A673 (cell line): Measurements from ENCODE around the gene ARFGAP2.
"Not testable (repeated sequence)": the region's sequence is repeated elsewhere in the genome, so short reads cannot be mapped to it uniquely, and the experiment has no call there.

Source experiments
- CTCF ChIP-seq: fragments of 300-800, 200-600 bp; sonication (generic); conservative IDR thresholded peaks from 2 replicates; pipeline ENCODE4 v1.5.1; 2017; ENCODE audit warnings: low read depth, mild to moderate bottlenecking, antibody characterized with exemption, low read length, moderate library complexity, mixed read lengths
- EZH2 ChIP-seq: fragments of 200-600 bp; sonication (generic); IDR thresholded peaks from 2 replicates; pipeline ENCODE4 v1.6.1; 2017; ENCODE audit warnings: borderline replicate concordance, low read depth, mild to moderate bottlenecking, mixed read lengths, antibody characterized with exemption, low read length; ENCODE audit not compliant: poor library complexity, severe bottlenecking

DNA sequence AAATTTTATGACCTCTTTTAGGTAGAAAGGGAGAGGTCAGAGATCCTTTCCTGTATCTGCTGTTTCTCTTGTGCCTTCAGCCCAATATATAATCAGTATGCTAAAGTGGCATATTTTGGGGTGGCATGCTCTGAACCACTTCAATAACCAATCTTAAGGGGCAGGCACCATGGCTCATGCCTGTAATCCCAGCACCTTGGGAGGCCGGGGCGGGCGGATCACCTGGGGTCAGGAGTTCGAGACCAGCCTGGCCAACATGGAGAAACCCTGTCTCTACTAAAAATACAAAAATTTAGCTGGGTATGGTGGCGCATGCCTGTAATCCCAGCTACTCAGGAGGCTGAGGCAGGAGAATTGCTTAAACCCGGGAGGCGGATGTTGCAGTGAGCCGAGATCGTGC is 21.5 kb upstream of the ARFGAP2 start:
- TF ChIP-seq CTCF, EZH2: not testable (repeated sequence)
